IPS-18c (cell line): ENCODE measurements around the gene EP400.

ENCODE experiments used
- H3K4me3 ChIP-seq: 2 replicates; pipeline ENCODE4 v1.7.0; 2013; ENCODE audit warnings: low read depth, mild to moderate bottlenecking, low read length, moderate library complexity; ENCODE audit not compliant: insufficient read depth
- H3K9me3 ChIP-seq: one replicate; pipeline ENCODE4 v1.6.1; 2013; ENCODE audit warnings: mild to moderate bottlenecking, low read length, moderate library complexity; ENCODE audit not compliant: control insufficient read depth, insufficient read depth

The EP400 gene

GRCh38 chr12:132118876-132119275, 169.1 kb downstream of the EP400 start:
- Histone ChIP-seq H3K9me3 (no peaks in the 10 kb centered on the region), H3K4me3 (no peak overlapping the region)

DNA sequence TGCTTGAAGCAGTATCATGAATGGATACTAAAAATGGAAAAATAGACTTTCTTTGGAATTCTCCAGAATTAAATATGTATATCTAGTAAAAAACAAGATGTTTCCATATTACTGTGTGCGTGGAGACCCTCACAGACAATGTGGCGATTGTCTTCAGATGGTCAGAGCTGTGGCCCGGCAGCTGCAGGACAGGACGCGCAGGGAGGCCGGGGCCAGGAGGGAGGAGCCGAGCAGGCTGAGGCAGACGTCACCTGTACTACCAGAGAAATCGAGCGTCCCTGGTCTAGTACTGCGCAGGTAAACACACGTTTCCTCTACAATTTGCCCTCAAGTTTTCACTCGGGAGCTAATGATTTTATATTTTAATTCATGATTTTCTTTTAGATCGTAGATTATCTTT, 171.5 kb downstream of the EP400 start:
- Histone ChIP-seq H3K4me3 (no peak overlapping the region), H3K9me3 (no peaks in the 10 kb centered on the region)

DNA sequence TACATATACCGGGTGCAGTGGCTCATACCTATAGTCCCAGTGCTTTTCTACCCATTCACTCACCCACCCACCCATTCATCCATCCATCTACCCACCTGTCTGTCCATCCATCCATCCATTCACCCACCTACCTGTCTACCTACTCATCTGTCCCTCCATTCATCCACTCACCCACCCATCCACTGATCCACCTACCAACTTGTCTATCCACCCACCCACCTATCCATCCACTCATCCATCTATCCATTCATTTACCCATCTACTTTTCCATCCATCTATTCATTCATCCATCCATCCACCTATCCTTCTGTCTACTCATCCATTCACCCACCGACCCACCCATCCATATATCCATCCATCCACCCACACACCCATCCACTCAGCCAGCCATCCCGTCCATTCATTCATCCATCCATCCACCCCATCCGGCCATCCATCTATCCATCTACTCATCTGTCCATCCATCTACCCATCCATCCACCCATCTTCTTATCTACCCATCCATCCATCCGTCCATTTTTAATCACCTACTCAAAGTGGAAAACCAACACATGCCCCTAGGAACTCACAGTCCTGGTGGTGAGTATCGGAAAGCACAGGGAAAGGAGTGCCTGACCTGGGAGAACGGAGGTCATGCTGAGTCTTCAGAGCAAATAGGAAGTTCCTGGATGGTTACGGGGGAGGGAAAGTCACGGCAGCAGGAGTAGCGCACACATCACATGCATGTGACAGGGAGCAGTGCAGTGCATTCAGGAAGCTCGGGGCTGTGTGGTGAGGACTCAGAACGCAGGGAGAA, 174.4 kb downstream of the EP400 start:
- Histone ChIP-seq H3K4me3 (no peak overlapping the region), H3K9me3 (peaks cover 2% of the 10 kb centered on the region)

- Histone ChIP-seq H3K9me3 (peaks cover 3% of the 10 kb centered on the region), H3K4me3 (no peak overlapping the region)
Observed at GRCh38 chr12:132124766-132125425, 175.2 kb downstream of the EP400 start.

- peaks cover 4% of the 10 kb centered on the region for H3K9me3 ChIP-seq
- H3K4me3 ChIP-seq = no peak overlapping the region
Observed at GRCh38 chr12:132125736-132126135, 176.0 kb downstream of the EP400 start.

- Histone ChIP-seq H3K9me3 (peaks cover 9% of the 10 kb centered on the region), H3K4me3 (no peak overlapping the region)
Observed at GRCh38 chr12:132127041-132127440, 177.3 kb downstream of the EP400 start.

- H3K4me3 ChIP-seq = no peak overlapping the region
- H3K9me3 ChIP-seq = peaks cover 9% of the 10 kb centered on the region
Observed at GRCh38 chr12:132129007-132129406, 179.3 kb downstream of the EP400 start.

- H3K4me3 ChIP-seq = no peak overlapping the region
- H3K9me3 ChIP-seq = peaks cover 9% of the 10 kb centered on the region
Observed at GRCh38 chr12:132130690-132131089, 180.9 kb downstream of the EP400 start.
